Gastrocnemius medialis (tissue), 4 donors: ENCODE results near the gene SPACA5. TPM values are rescaled to one million over a fixed set of nuclear protein-coding genes. Genes with fewer than 3 reads are reported as not detected.

Experiments used
- ATAC-seq, 2 donors: fragments of 150-250 bp; one replicate each; pipeline ENCODE4 v1.9.1; 2016
- DNase-seq, 2 donors: peaks; one replicate each; pipeline ENCODE4 v3.0.0-alpha.2; 2019
- H3K27ac ChIP-seq, 4 donors: fragments of 200-600 bp; sonication (generic); 1 replicate in 1 of 4; 2 replicates in 3 of 4; pipeline ENCODE4 v1.5.1; 2016 to 2018; ENCODE audit warnings: mild to moderate bottlenecking in 2 of 4, moderate library complexity in 1 of 4
- H3K27me3 ChIP-seq, 3 donors: fragments of 200-600 bp; sonication (generic) in 2 of 3; 1 replicate in 1 of 3; 2 replicates in 2 of 3; pipeline versions ENCODE4 v1.5.1 to v1.6.0; 2016 to 2019; ENCODE audit warnings: mild to moderate bottlenecking in 1 of 3, moderate library complexity in 1 of 3
- H3K36me3 ChIP-seq, 2 donors: fragments of 200-600 bp; sonication (generic) in 1 of 2; one replicate each; pipeline ENCODE4 v1.5.1; 2017 to 2018
- H3K4me1 ChIP-seq, 2 donors: fragments of 200-600 bp; sonication (generic) in 1 of 2; one replicate each; pipeline ENCODE4 v1.5.1; 2016 to 2017; ENCODE audit warnings: mild to moderate bottlenecking in 2 of 2
- H3K4me3 ChIP-seq, 4 donors: fragments of 200-600 bp; sonication (generic) in 3 of 4; 1 replicate in 1 of 4; 2 replicates in 3 of 4; pipeline ENCODE4 v1.5.1; 2016 to 2019; ENCODE audit warnings: mild to moderate bottlenecking in 2 of 4
- H3K9me3 ChIP-seq, 3 donors: fragments of 200-600 bp; sonication (generic) in 2 of 3; 1 replicate in 1 of 3; 2 replicates in 2 of 3; pipeline ENCODE4 v1.5.1; 2016 to 2019
- POLR2A ChIP-seq, 2 donors: fragments of 450-650 bp; IDR thresholded peaks; one replicate each; pipeline ENCODE4 v1.6.1; 2017; ENCODE audit warnings: antibody characterized with exemption in 2 of 2, mild to moderate bottlenecking in 2 of 2, moderate library complexity in 2 of 2
- in situ Hi-C, 4 donors: fragments of 200-750 bp; cut with MboI; loops; one replicate each; pipeline versions ENCODE4 v1.15.0 to v1.8.0; 2017; ENCODE audit warnings: low sequenced_read_pairs in 4 of 4
- intact Hi-C: fragments of 100-400 bp; cut with DNase I; formaldehyde crosslinking; loops from one replicate; pipeline ENCODE4 v1.15.1; 2023; ENCODE audit warnings: low total_unique reads
- total RNA-seq, 4 donors: library from RNA; depleted of rRNA; stranded (reverse); fragments of >200 nt; gene quantifications; one replicate each; pipeline versions ENCODE4 v1.1.0 to v1.2.3, GENCODE V29; 2016
- TF ChIP-seq, protein P1 (sequence below), 5 experiments: fragments of 450-650 bp in 3 of 5; fragments of 200-600 bp in 2 of 5; sonication (generic) in 2 of 5; IDR thresholded peaks in 4 of 5; conservative IDR thresholded peaks in 1 of 5; 1 replicate in 4 of 5; 2 replicates in 1 of 5; pipeline ENCODE4 v1.5.1; 2016 to 2019; ENCODE audit warnings: antibody characterized with exemption in 5 of 5, mild to moderate bottlenecking in 3 of 5, moderate library complexity in 3 of 5

The SPACA5 gene
- total RNA-seq, 4 donors from 2014 or later, result not detected

GRCh38 chrX:48058621-48059295 lies 52.0 kb downstream of the SPACA5 start:
- no peak for TF ChIP-seq POLR2A (IDR thresholded peaks at IDR 0.05)
- TF ChIP-seq, protein P1, sequence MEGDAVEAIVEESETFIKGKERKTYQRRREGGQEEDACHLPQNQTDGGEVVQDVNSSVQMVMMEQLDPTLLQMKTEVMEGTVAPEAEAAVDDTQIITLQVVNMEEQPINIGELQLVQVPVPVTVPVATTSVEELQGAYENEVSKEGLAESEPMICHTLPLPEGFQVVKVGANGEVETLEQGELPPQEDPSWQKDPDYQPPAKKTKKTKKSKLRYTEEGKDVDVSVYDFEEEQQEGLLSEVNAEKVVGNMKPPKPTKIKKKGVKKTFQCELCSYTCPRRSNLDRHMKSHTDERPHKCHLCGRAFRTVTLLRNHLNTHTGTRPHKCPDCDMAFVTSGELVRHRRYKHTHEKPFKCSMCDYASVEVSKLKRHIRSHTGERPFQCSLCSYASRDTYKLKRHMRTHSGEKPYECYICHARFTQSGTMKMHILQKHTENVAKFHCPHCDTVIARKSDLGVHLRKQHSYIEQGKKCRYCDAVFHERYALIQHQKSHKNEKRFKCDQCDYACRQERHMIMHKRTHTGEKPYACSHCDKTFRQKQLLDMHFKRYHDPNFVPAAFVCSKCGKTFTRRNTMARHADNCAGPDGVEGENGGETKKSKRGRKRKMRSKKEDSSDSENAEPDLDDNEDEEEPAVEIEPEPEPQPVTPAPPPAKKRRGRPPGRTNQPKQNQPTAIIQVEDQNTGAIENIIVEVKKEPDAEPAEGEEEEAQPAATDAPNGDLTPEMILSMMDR (IDR thresholded peaks at IDR 0.05 in 4 of 5, conservative IDR thresholded peaks at IDR 0.05 in 1 of 5), result no peak
- peaks cover 0 to 2% (median 0%) of the 10 kb centered on the region in 3 donors for H3K27me3 ChIP-seq
- in situ Hi-C loops, result no loop called here
- no peaks in the 10 kb centered on the region for H3K36me3 ChIP-seq
- H3K4me1 ChIP-seq, result no peaks in the 10 kb centered on the region
- peaks cover 0 to 23% (median 0%) of the 10 kb centered on the region in 3 donors for H3K9me3 ChIP-seq
- DNase-seq, result no peak
- ATAC-seq, result no peak
- no peak overlapping the region for H3K27ac ChIP-seq
- no peak overlapping the region for H3K4me3 ChIP-seq
- intact Hi-C loops, result no loop called here

GRCh38 chrX:48059296-48059639 lies 52.5 kb downstream of the SPACA5 start:
- Histone ChIP-seq H3K9me3 (peaks cover 0 to 23% (median 0%) of the 10 kb centered on the region in 3 donors), H3K27ac (no peak overlapping the region), H3K4me1 (no peaks in the 10 kb centered on the region), H3K27me3 (peaks cover 0 to 2% (median 0%) of the 10 kb centered on the region in 3 donors), H3K36me3 (no peaks in the 10 kb centered on the region), H3K4me3 (no peak overlapping the region)
- ATAC-seq (no peak), DNase-seq (no peak)
- TF ChIP-seq, protein P1 (IDR thresholded peaks at IDR 0.05 in 4 of 5, conservative IDR thresholded peaks at IDR 0.05 in 1 of 5), result no peak
- TF ChIP-seq POLR2A (IDR thresholded peaks at IDR 0.05), result no peak
- in situ Hi-C loops, result no loop called here
- intact Hi-C loops, result no loop called here

Other genes with a start within 250 kb of the SPACA5 start
- 1 to 10 TPM in 3 of 4 donors, under 1 TPM in 1; 1.00 to 4.3 (median 3.3) TPM for gene ZNF81, start 170.1 kb upstream of the SPACA5 start, total RNA-seq
- gene ZNF182, start 3.0 kb upstream of the SPACA5 start, total RNA-seq, result 1 to 10 TPM; 1.4 to 2.2 (median 2.0) TPM
- gene ZNF630, start 64.7 kb downstream of the SPACA5 start, total RNA-seq, result under 1 TPM; 0.18 to 0.82 (median 0.59) TPM
- not detected for gene SPACA5B, start 123.6 kb downstream of the SPACA5 start, total RNA-seq
- gene SSX5, start 189.8 kb downstream of the SPACA5 start, total RNA-seq, result not detected
- gene SSX1, start 248.4 kb downstream of the SPACA5 start, total RNA-seq, result not detected